H1 (cell line): ENCODE data around the gene KCNQ1. TPM values are rescaled to one million over a fixed set of nuclear protein-coding genes. Genes with fewer than 3 reads are reported as not detected.

Experiments used
- CTCF ChIA-PET: fragments of 300-600 bp; sonication (Branson Sonifier 250); formaldehyde crosslinking; loops from one replicate; lab custom pipeline; 2021; ENCODE audit not compliant: partially characterized antibody; lab: Charles Lee
- POLR2A ChIA-PET: fragments of 300-600 bp; sonication (Branson Sonifier 250); formaldehyde crosslinking; loops from one replicate; lab custom pipeline; 2021; ENCODE audit warnings: inconsistent platforms; ENCODE audit not compliant: partially characterized antibody; lab: Charles Lee
- DNase-seq, 2 experiments: peaks; one replicate each; pipeline versions ENCODE4 v3.0.0 to v3.0.0-alpha.2; 2010 to 2022; ENCODE audit warnings: low spot score in 2 of 2, low read depth in 1 of 2, mixed read lengths in 1 of 2
- FAIRE-seq: peaks from 2 replicates; lab custom pipeline; 2011; peaks lifted over from hg19 to GRCh38; lab: Jason Lieb, UNC
- H2AFZ ChIP-seq: 2 replicates; pipeline ENCODE4 v1.8.1; 2012; ENCODE audit warnings: low read length, inconsistent platforms
- H2AK5ac ChIP-seq: 2 replicates; pipeline ENCODE4 v1.6.1; 2013; ENCODE audit warnings: low read depth, low read length
- H2BK120ac ChIP-seq: replicated peaks from 2 replicates; pipeline ENCODE3; 2013; ENCODE audit warnings: low read depth, low read length, inconsistent platforms
- H2BK12ac ChIP-seq: 2 replicates; pipeline ENCODE4 v1.6.1; 2013; ENCODE audit warnings: low read depth, low read length
- H2BK15ac ChIP-seq: 2 replicates; pipeline ENCODE4 v1.6.1; 2013; ENCODE audit warnings: low read length
- H2BK20ac ChIP-seq: 2 replicates; pipeline ENCODE4 v1.6.1; 2013; ENCODE audit warnings: low read length
- H2BK5ac ChIP-seq: 2 replicates; pipeline ENCODE4 v1.6.1; 2013; ENCODE audit warnings: low read depth, low read length
- H3K14ac ChIP-seq: 2 replicates; pipeline ENCODE4 v1.6.1; 2013; ENCODE audit warnings: inconsistent platforms; ENCODE audit not compliant: insufficient read length
- H3K18ac ChIP-seq: 2 replicates; pipeline ENCODE4 v1.6.1; 2013; ENCODE audit warnings: low read length; ENCODE audit errors: extremely low read depth
- H3K23ac ChIP-seq: 2 replicates; pipeline ENCODE4 v1.6.1; 2013; ENCODE audit warnings: inconsistent platforms; ENCODE audit not compliant: insufficient read length
- H3K23me2 ChIP-seq: 2 replicates; pipeline ENCODE4 v1.6.1; 2013; ENCODE audit warnings: low read depth, low read length
- H3K27ac ChIP-seq: 2 replicates; pipeline ENCODE4 v1.6.1; 2011; ENCODE audit warnings: low read depth, low read length, inconsistent platforms
- H3K27me3 ChIP-seq, 4 experiments: replicated peaks in 1 of 4; 1 replicate in 1 of 4; 2 replicates in 3 of 4; pipeline versions ENCODE4 v1.6.1 to v1.8.1; 2011 to 2013; ENCODE audit warnings: low read length in 3 of 4, mild to moderate bottlenecking in 3 of 4, inconsistent platforms in 2 of 4, mixed read lengths in 2 of 4, moderate library complexity in 1 of 4; ENCODE audit not compliant: control insufficient read depth in 3 of 4, insufficient read depth in 3 of 4; ENCODE audit errors: extremely low read depth in 1 of 4
- H3K36me3 ChIP-seq, 4 experiments: 2 replicates each; pipeline versions ENCODE4 v1.6.1 to v1.8.1; 2011 to 2013; ENCODE audit warnings: mild to moderate bottlenecking in 4 of 4, low read length in 3 of 4, moderate library complexity in 2 of 4, control low read depth in 1 of 4, inconsistent platforms in 1 of 4; ENCODE audit not compliant: insufficient read depth in 4 of 4, control insufficient read depth in 2 of 4
- H3K4ac ChIP-seq: replicated peaks from 2 replicates; pipeline ENCODE3; 2013; ENCODE audit warnings: low read length, low read depth, mixed read lengths, inconsistent platforms; ENCODE audit not compliant: insufficient read length
- H3K4me1 ChIP-seq, 4 experiments: replicated peaks in 1 of 4; 1 replicate in 1 of 4; 2 replicates in 3 of 4; pipeline versions ENCODE4 v1.6.1 to v1.8.1; 2011 to 2013; ENCODE audit warnings: low read length in 3 of 4, inconsistent platforms in 2 of 4, mixed read lengths in 1 of 4; ENCODE audit not compliant: insufficient read depth in 4 of 4, control insufficient read depth in 3 of 4
- H3K4me2 ChIP-seq, 2 experiments: 2 replicates each; pipeline versions ENCODE4 v1.6.1 to v1.8.1; 2011 to 2013; ENCODE audit warnings: low read depth in 2 of 2, low read length in 2 of 2, control low read depth in 1 of 2, inconsistent platforms in 1 of 2, mild to moderate bottlenecking in 1 of 2; ENCODE audit not compliant: insufficient read depth in 1 of 2
- H3K4me3 ChIP-seq, 4 experiments: fragments of 200-600, 300-600 bp in 1 of 4; sonication (generic), shearing (Covaris generic), sonication (Bioruptor Twin) in 1 of 4; 2 replicates each; pipeline versions ENCODE4 v1.5.1 to v1.8.1; 2011 to 2016; ENCODE audit warnings: low read length in 4 of 4, low read depth in 3 of 4, control low read depth in 2 of 4, inconsistent platforms in 2 of 4, mild to moderate bottlenecking in 2 of 4, mixed read lengths in 1 of 4, moderate library complexity in 1 of 4; ENCODE audit not compliant: insufficient read depth in 2 of 4; ENCODE audit errors: extremely low read depth in 1 of 4
- H3K56ac ChIP-seq: replicated peaks from 2 replicates; pipeline ENCODE3; 2013; ENCODE audit warnings: low read depth, mild to moderate bottlenecking, mixed read lengths, low read length, inconsistent platforms; ENCODE audit not compliant: insufficient read length
- H3K79me1 ChIP-seq: 2 replicates; pipeline ENCODE4 v1.6.1; 2013; ENCODE audit warnings: low read depth, low read length, control low read depth
- H3K79me2 ChIP-seq, 2 experiments: 2 replicates each; pipeline versions ENCODE4 v1.6.1 to v1.8.1; 2012 to 2013; ENCODE audit warnings: low read length in 2 of 2, mild to moderate bottlenecking in 2 of 2, inconsistent platforms in 1 of 2; ENCODE audit not compliant: insufficient read depth in 2 of 2, control insufficient read depth in 1 of 2
- H3K9ac ChIP-seq, 4 experiments: replicated peaks in 1 of 4; 1 replicate in 1 of 4; 2 replicates in 3 of 4; pipeline versions ENCODE4 v1.6.1 to v1.8.1; 2011 to 2013; ENCODE audit warnings: low read depth in 3 of 4, low read length in 3 of 4, control low read depth in 2 of 4, mild to moderate bottlenecking in 2 of 4, moderate library complexity in 2 of 4, inconsistent platforms in 1 of 4; ENCODE audit errors: extremely low read depth in 1 of 4
- H3K9me3 ChIP-seq, 2 experiments: 2 replicates each; pipeline versions ENCODE4 v1.6.1 to v1.8.1; 2012 to 2013; ENCODE audit warnings: mild to moderate bottlenecking in 2 of 2, moderate library complexity in 2 of 2, control low read depth in 1 of 2, inconsistent platforms in 1 of 2, low read depth in 1 of 2, low read length in 1 of 2, mixed read lengths in 1 of 2; ENCODE audit not compliant: insufficient read depth in 2 of 2
- H4K20me1 ChIP-seq, 2 experiments: replicated peaks in 1 of 2; 2 replicates each; pipeline versions ENCODE3 to v1.8.1; 2011 to 2013; ENCODE audit warnings: inconsistent platforms in 2 of 2, low read length in 2 of 2, mild to moderate bottlenecking in 1 of 2; ENCODE audit not compliant: insufficient read depth in 2 of 2, control insufficient read depth in 1 of 2
- H4K5ac ChIP-seq: 2 replicates; pipeline ENCODE4 v1.6.1; 2013; ENCODE audit warnings: low read length, low read depth, mixed read lengths, inconsistent platforms; ENCODE audit not compliant: insufficient read length
- H4K8ac ChIP-seq: 2 replicates; pipeline ENCODE4 v1.8.0; 2013; ENCODE audit warnings: mild to moderate bottlenecking, moderate library complexity, low read length, inconsistent platforms; ENCODE audit not compliant: insufficient read depth; ENCODE audit errors: extremely low read depth
- H4K91ac ChIP-seq: replicated peaks from 2 replicates; pipeline ENCODE3; 2013; ENCODE audit warnings: low read length, mixed read lengths, inconsistent platforms; ENCODE audit not compliant: insufficient read length
- E2F6 ChIP-seq: IDR thresholded peaks from 2 replicates; pipeline ENCODE4 v1.6.1; 2012; ENCODE audit warnings: inconsistent platforms
- SAP30 ChIP-seq: fragments of 300-600 bp; sonication (generic); IDR thresholded peaks from 2 replicates; pipeline ENCODE4 v1.7.1; 2012; ENCODE audit warnings: low read length, moderate library complexity, mild to moderate bottlenecking, inconsistent platforms; ENCODE audit not compliant: insufficient read depth, insufficient replicate concordance
- WGBS, 2 experiments: shearing (Covaris generic) in 1 of 2; methylation state at CpG; one replicate each; pipeline versions ENCODE4 v1.1.6 to v1.1.7; 2013 to 2015; ENCODE audit warnings: low lambda C conversion rate in 2 of 2, mixed read lengths in 2 of 2, inconsistent platforms in 1 of 2, low coverage in 1 of 2, missing lambda C conversion rate in 1 of 2; ENCODE audit not compliant: insufficient replicate concordance in 2 of 2, insufficient coverage in 1 of 2, insufficient read length in 1 of 2; ENCODE audit errors: extremely low coverage in 1 of 2, missing lambda C conversion rate in 1 of 2; 5-methylcytosine and 5-hydroxymethylcytosine counted together
- polyA plus RNA-seq, 7 experiments: library from polyadenylated mRNA; depleted of rRNA in 3 of 7; stranded (reverse) in 5 of 7; unstranded in 2 of 7; fragments of >200 nt in 5 of 7; fragments of 200-250 nt in 2 of 7; gene quantifications; 1 replicate in 5 of 7; 2 replicates in 1 of 7; 4 replicates in 1 of 7; pipeline versions ENCODE4 v1.2.1 to v1.2.3, GENCODE V29; 2011 to 2013; ENCODE audit warnings: missing spikeins in 2 of 7, mixed read lengths in 2 of 7
- total RNA-seq: library from RNA; stranded (reverse); fragmentation: NEBNext Ultra II Directional; extraction: Animal tissue kit (Norgen Biotek cat#: 25700); gene quantifications from 2 replicates; pipeline ENCODE4 v1.2.1, GENCODE V29; 2021

KCNQ1 gene
- total and polyA plus RNA-seq, 2 of the 8 experiments (the other 6 are each of a cell fraction or from before 2014, with no cell fraction given) = 1.9 to 2.0 TPM

- Histone ChIP-seq H4K20me1 (peaks cover 2 to 17% of the 10 kb centered on the region in 2 experiments), H3K79me2 (peaks cover 0 to 64% of the 10 kb centered on the region in 2 experiments; a peak in 2 of 4 replicates), H2BK5ac (peak overlapping the region; percentile 17; the same call in 1 of the 2 replicates), H2BK20ac (0 out of 2 replicates have a peak overlapping the region, but pooled peaks have one; percentile 84), H3K4me3 (no peak overlapping the region), H3K36me3 (peaks cover 0 to 3% (median 0%) of the 10 kb centered on the region in 4 experiments; a peak in 1 of 8 replicates), H3K18ac (peak overlapping the region; percentile 44; the same call in 1 of the 2 replicates), H2BK12ac (peak overlapping the region; percentile 99), H3K79me1 (peaks cover 7% of the 10 kb centered on the region; the same call in 1 of the 2 replicates), H4K8ac (no peak overlapping the region), H3K4me2 (peak overlapping the region in 1 of 2 experiments; percentile 76; a peak in 2 of 4 replicates), H3K9me3 (peaks cover 0 to 12% of the 10 kb centered on the region in 2 experiments; a peak in 2 of 4 replicates), H3K23ac (no peak overlapping the region), H4K91ac (no peak overlapping the region), H3K9ac (no peak overlapping the region), H3K56ac (no peak overlapping the region), H2BK15ac (peak overlapping the region; percentile 89; the same call in 1 of the 2 replicates), H3K27ac (no peak overlapping the region), H3K14ac (no peak overlapping the region), H2AK5ac (peak overlapping the region; percentile 32; the same call in 1 of the 2 replicates), H4K5ac (no peak overlapping the region), H2BK120ac (no peak overlapping the region), H3K23me2 (peaks cover 5% of the 10 kb centered on the region; the same call in 1 of the 2 replicates), H3K4me1 (peaks cover 40 to 52% (median 44%) of the 10 kb centered on the region in 4 experiments), H3K4ac (peak overlapping the region; percentile 6), H3K27me3 (0 out of 7 replicates have a peak, but pooled peaks cover 0 to 5% (median 0%) of the 10 kb centered on the region in 4 experiments), H2AFZ (no peak overlapping the region)
- DNase-seq (no peak), FAIRE-seq (no peak)
- ChIA-PET POLR2A (interaction anchor here (1.0 to 2.5 kb wide), 3 partner anchors 7 to 190 kb away, joined by 3 to 11 read pairs (median 4); no protein-coding TSS in a partner anchor), CTCF (interaction anchor here (1.0 to 2.0 kb wide), 6 partner anchors 11 to 196 kb away, joined by 3 to 6 read pairs (median 3); no protein-coding TSS in a partner anchor)
- TF ChIP-seq E2F6 (peak; percentile 23; the same call in 1 of the 2 replicates), SAP30 (no peak)
- 80% methylated on average over 9 of the region's 9 CpGs; no CpG with 5 or more reads in 1 of the 2 experiments for WGBS, 2 experiments
Observed at GRCh38 chr11:2694995-2695939, 250.5 kb downstream of the KCNQ1 start.
